ENCODE measurements around the gene NPEPPS. TPM values are rescaled to one million over a fixed set of nuclear protein-coding genes. Genes with fewer than 3 reads are reported as not detected.

The NPEPPS gene
- total RNA-seq, 1 experiment from 2014 or later, result 117 TPM

DNA sequence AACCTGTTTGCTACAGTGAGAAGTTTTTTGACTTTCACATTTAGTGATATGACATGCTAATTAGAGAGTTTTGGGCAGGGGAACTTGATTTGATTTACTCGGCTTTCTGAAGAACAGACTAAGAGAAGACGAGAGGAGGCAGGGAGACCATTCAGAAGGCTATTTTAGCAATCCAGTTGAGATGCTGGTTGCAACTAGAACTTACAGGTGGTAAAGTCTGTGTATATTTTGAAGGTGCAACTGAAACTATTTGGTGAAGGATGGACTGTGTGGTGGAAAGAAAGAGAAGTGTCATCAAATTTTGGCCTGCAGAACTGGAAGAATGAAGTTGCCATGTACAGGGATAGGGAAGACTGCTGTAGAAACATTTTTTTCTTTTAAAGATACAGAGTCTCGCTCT, 76.6 kb downstream of the NPEPPS start:
- Histone ChIP-seq H3K18ac (ENCODE audit: insufficient read length, low read depth, low read length) (no peak overlapping the region), H3K4me1 (ENCODE audit: insufficient read depth, low read length) (no peaks in the 10 kb centered on the region), H3K23ac (ENCODE audit: insufficient read length, low read depth, low read length) (no peak overlapping the region), H2BK15ac (ENCODE audit: low read depth, low read length) (no peak overlapping the region), H3K27me3 (ENCODE audit: insufficient read depth, low read length) (no peaks in the 10 kb centered on the region), H2AK5ac (ENCODE audit: insufficient read length, low read length) (no peak overlapping the region), H2BK120ac (ENCODE audit: low read depth, low read length, poor library complexity, severe bottlenecking) (no peak overlapping the region), H3K79me1 (ENCODE audit: insufficient read depth, low read depth, low read length, poor library complexity, severe bottlenecking) (no peaks in the 10 kb centered on the region), H2BK12ac (ENCODE audit: insufficient read length, low read depth, low read length) (no peak overlapping the region), H3K4me2 (ENCODE audit: insufficient read depth, insufficient read length, low read length) (no peak overlapping the region), H3K9ac (ENCODE audit: extremely low read depth, insufficient read length, low read length) (no peak overlapping the region), H2BK5ac (ENCODE audit: insufficient read length, low read length) (no peak overlapping the region), H3K79me2 (ENCODE audit: insufficient read depth, low read length) (no peaks in the 10 kb centered on the region), H2AFZ (ENCODE audit: low read length) (no peak overlapping the region), H2BK20ac (ENCODE audit: low read depth, low read length, poor library complexity, severe bottlenecking) (no peak overlapping the region), H4K20me1 (ENCODE audit: control insufficient read depth, insufficient read depth, insufficient read length) (no peaks in the 10 kb centered on the region), H3K56ac (ENCODE audit: insufficient read length, low read depth, low read length) (no peak overlapping the region), H3K23me2 (ENCODE audit: insufficient read length, low read depth, low read length, poor library complexity, severe bottlenecking) (no peaks in the 10 kb centered on the region), H3K9me3 (ENCODE audit: control insufficient read depth, low read depth, low read length) (no peaks in the 10 kb centered on the region), H3K14ac (ENCODE audit: insufficient read depth, low read length) (no peak overlapping the region), H4K8ac (replicated peaks; ENCODE audit: insufficient read length, low read depth, low read length) (no peak overlapping the region), H4K91ac (ENCODE audit: insufficient read length, low read depth, low read length) (no peak overlapping the region), H4K5ac (ENCODE audit: insufficient read length, low read depth, low read length) (no peak overlapping the region), H3T11ph (ENCODE audit: low read length) (no peak overlapping the region), H3K27ac (ENCODE audit: insufficient read length, low read depth, low read length) (no peak overlapping the region), H3K4ac (ENCODE audit: low read depth, low read length) (no peak overlapping the region)
- H3K9me3 Mint-ChIP-seq, result no peaks in the 10 kb centered on the region
- peaks cover 16 to 69% (median 61%) of the 10 kb centered on the region in 3 experiments; a peak in 6 of 7 replicates for H3K36me3 Mint-ChIP-seq (ENCODE audit: insufficient read depth in 1 of 3, low read depth in 3 of 3)
- DNase-seq, result no peak
- H3K4me3 Mint-ChIP-seq, result no peak overlapping the region
- TF ChIP-seq CTCF (conservative IDR thresholded peaks at IDR 0.05), result no peak
- H3K4me1 Mint-ChIP-seq, result no peaks in the 10 kb centered on the region
- H3K27ac Mint-ChIP-seq, result no peak overlapping the region
- no CpG with 5 or more reads among the region's 3 CpGs for WGBS (ENCODE audit: extremely low coverage, insufficient read length, low lambda C conversion rate)
- H3K27me3 Mint-ChIP-seq (ENCODE audit: low read depth), result no peaks in the 10 kb centered on the region
